WERI-Rb-1 (cell line): ENCODE results near the gene ZFR2.

Experiments used
- DNase-seq: peaks from one replicate; pipeline ENCODE4 v3.0.0-alpha.2; 2020
- H3K27ac ChIP-seq: fragments of 250-450 bp; sonication (Bioruptor Pico); 2 replicates; pipeline ENCODE4 v1.5.1; 2020; ENCODE audit warnings: mild to moderate bottlenecking, moderate library complexity
- H3K27me3 ChIP-seq: fragments of 250-450 bp; sonication (Bioruptor Pico); 2 replicates; pipeline ENCODE4 v1.5.1; 2021; ENCODE audit warnings: mild to moderate bottlenecking, low read depth, moderate library complexity; ENCODE audit not compliant: insufficient read depth, severe bottlenecking
- H3K36me3 ChIP-seq: fragments of 250-450 bp; sonication (Bioruptor Pico); 2 replicates; pipeline ENCODE4 v1.5.1; 2020; ENCODE audit warnings: mild to moderate bottlenecking, moderate library complexity
- H3K4me3 ChIP-seq: 2 replicates; pipeline ENCODE4 v1.5.1; 2011; ENCODE audit warnings: low read depth, mild to moderate bottlenecking, control low read depth, low read length
- H3K9me3 ChIP-seq: fragments of 250-450 bp; sonication (Bioruptor Pico); 2 replicates; pipeline ENCODE4 v1.5.1; 2021; ENCODE audit warnings: mild to moderate bottlenecking, moderate library complexity; ENCODE audit not compliant: severe bottlenecking
- CTCF ChIP-seq: IDR thresholded peaks from 2 replicates; pipeline ENCODE4 v1.5.1; 2011; ENCODE audit warnings: low read depth, mild to moderate bottlenecking, control low read depth, inconsistent platforms, low read length

ZFR2 gene

GRCh38 chr19:3796358-3796757, 72.5 kb downstream of the ZFR2 start:
- Histone ChIP-seq H3K27me3 (no peaks in the 10 kb centered on the region), H3K27ac (no peak overlapping the region), H3K36me3 (no peaks in the 10 kb centered on the region), H3K4me3 (no peak overlapping the region), H3K9me3 (peaks cover 9% of the 10 kb centered on the region)
- TF ChIP-seq CTCF: no peak
- no peak for DNase-seq

- Histone ChIP-seq H3K9me3 (peaks cover 9% of the 10 kb centered on the region), H3K27me3 (no peaks in the 10 kb centered on the region), H3K27ac (no peak overlapping the region), H3K4me3 (no peak overlapping the region), H3K36me3 (no peaks in the 10 kb centered on the region)
- no peak for TF ChIP-seq CTCF
- no peak for DNase-seq
These were observed 75.0 kb downstream of the ZFR2 start for GRCh38 chr19:3793799-3794198.

- TF ChIP-seq CTCF: no peak
- H3K27ac ChIP-seq: no peak overlapping the region
- DNase-seq: no peak
- no peaks in the 10 kb centered on the region for H3K36me3 ChIP-seq
- H3K27me3 ChIP-seq: no peaks in the 10 kb centered on the region
- peaks cover 9% of the 10 kb centered on the region for H3K9me3 ChIP-seq
- no peak overlapping the region for H3K4me3 ChIP-seq
These were observed 76.7 kb downstream of the ZFR2 start for GRCh38 chr19:3792114-3792513.

- peaks cover under 1% of the 10 kb centered on the region for H3K9me3 ChIP-seq
- no peak for DNase-seq
- H3K36me3 ChIP-seq: no peaks in the 10 kb centered on the region; the same call in 1 of the 2 replicates
- TF ChIP-seq CTCF: no peak
- H3K4me3 ChIP-seq: no peak overlapping the region
- H3K27me3 ChIP-seq: no peaks in the 10 kb centered on the region
- no peak overlapping the region for H3K27ac ChIP-seq
These were observed 77.9 kb downstream of the ZFR2 start for GRCh38 chr19:3790941-3791340.

GRCh38 chr19:3790209-3790734, 78.6 kb downstream of the ZFR2 start:
- Histone ChIP-seq H3K27me3 (no peaks in the 10 kb centered on the region), H3K36me3 (no peaks in the 10 kb centered on the region; the same call in 1 of the 2 replicates), H3K9me3 (no peaks in the 10 kb centered on the region), H3K4me3 (no peak overlapping the region), H3K27ac (no peak overlapping the region)
- no peak for DNase-seq
- TF ChIP-seq CTCF: no peak
